ENCODE results near the gene LDB2.

DNA sequence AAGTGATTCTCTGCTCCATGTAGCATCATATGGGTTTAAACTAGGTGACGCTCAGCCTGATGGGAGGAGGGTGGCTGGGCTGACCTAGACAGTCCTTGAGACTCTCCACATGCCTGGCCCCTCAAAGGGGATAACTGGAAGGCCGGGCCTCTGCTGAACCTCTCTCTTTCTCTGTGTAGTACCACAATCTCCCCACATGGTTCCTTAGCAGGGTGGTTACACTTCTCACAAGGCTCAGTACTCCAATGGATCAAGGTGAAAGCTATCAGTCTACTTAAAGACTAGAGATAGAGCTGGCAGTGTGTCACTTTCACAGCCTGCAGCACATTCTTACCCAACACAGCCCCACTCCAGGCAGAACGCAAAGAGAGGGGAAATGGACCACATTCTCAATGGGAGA is 80.4 kb downstream of the LDB2 start:
- TF ChIP-seq, protein P1, sequence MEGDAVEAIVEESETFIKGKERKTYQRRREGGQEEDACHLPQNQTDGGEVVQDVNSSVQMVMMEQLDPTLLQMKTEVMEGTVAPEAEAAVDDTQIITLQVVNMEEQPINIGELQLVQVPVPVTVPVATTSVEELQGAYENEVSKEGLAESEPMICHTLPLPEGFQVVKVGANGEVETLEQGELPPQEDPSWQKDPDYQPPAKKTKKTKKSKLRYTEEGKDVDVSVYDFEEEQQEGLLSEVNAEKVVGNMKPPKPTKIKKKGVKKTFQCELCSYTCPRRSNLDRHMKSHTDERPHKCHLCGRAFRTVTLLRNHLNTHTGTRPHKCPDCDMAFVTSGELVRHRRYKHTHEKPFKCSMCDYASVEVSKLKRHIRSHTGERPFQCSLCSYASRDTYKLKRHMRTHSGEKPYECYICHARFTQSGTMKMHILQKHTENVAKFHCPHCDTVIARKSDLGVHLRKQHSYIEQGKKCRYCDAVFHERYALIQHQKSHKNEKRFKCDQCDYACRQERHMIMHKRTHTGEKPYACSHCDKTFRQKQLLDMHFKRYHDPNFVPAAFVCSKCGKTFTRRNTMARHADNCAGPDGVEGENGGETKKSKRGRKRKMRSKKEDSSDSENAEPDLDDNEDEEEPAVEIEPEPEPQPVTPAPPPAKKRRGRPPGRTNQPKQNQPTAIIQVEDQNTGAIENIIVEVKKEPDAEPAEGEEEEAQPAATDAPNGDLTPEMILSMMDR (conservative IDR thresholded peaks at IDR 0.05; ENCODE audit: low read depth, low read length), result no peak
- no peak for TF ChIP-seq EZH2phosphoT487 (IDR thresholded peaks at IDR 0.05; ENCODE audit: borderline replicate concordance, low read length)

Data from PC-3 (cell line).